Pancreas (tissue), 8 donors: ENCODE data around the gene RIPPLY3. TPM values are rescaled to one million over a fixed set of nuclear protein-coding genes. Genes with fewer than 3 reads are reported as not detected.

Source experiments
- polyA plus RNA-seq, 2 donors: library from polyadenylated mRNA; stranded (reverse); fragments of 200-250 nt; gene quantifications; one replicate each; pipeline ENCODE4 v1.2.3, GENCODE V29; 2013
- total RNA-seq, 6 donors: library from RNA; stranded (reverse); fragmentation: NEBNext Ultra II Directional in 4 of 6; extraction: Animal tissue kit (Norgen Biotek cat#: 25700) in 4 of 6; gene quantifications; one replicate each; pipeline versions ENCODE4 v1.2.1 to v1.2.4, GENCODE V29; 2021 to 2023
- donor health status: healthy with polysubstance abuse.
- donor health status: DM: no; HTN: no; CAD: no; lungs with moderate emphysema.
- donor health status: DM: no; HTN: no; CAD: no.
- donor health status: Bipolar disorder and iron deficiency.
- donor health status: DM: yes; HTN: yes; CAD: no.
- donor health status: DM: no; HTN: no; CAD: no.
- donor health status: DM: no; HTN: no; CAD: no.
- donor health status: DM: yes; HTN: yes; CAD: no.

RIPPLY3 gene
- total and polyA plus RNA-seq, 8 donors = 0.09 to 0.26 (median 0.11) TPM; not detected in 5

Other genes with a start within 250 kb of the RIPPLY3 start
- 10 to 100 TPM; 10.4 to 14.0 (median 13.1) TPM for gene HLCS, start 40.0 kb upstream of the RIPPLY3 start, total RNA-seq
- 1 to 10 TPM; 5.5 to 6.0 TPM for gene HLCS, start 40.0 kb upstream of the RIPPLY3 start, polyA plus RNA-seq
- 10 to 100 TPM; 14.8 to 21.2 (median 17.2) TPM for gene PIGP, start 66.4 kb downstream of the RIPPLY3 start, total RNA-seq
- gene PIGP, start 66.4 kb downstream of the RIPPLY3 start, polyA plus RNA-seq = 10 to 100 TPM; 15.5 to 29.3 TPM
- 100 to 1,000 TPM in 1 of 6 donors, 10 to 100 TPM in 5; 54.5 to 103 (median 70.6) TPM for gene TTC3, start 66.6 kb downstream of the RIPPLY3 start, total RNA-seq
- 10 to 100 TPM; 24.6 to 45.3 TPM for gene TTC3, start 66.6 kb downstream of the RIPPLY3 start, polyA plus RNA-seq